Nephron (organoid): Measurements from ENCODE around the gene LCT.
A peak's percentile ranks its signal among the peaks of the same experiment; 100 is the strongest.

ENCODE experiments used
- H3K27ac Mint-ChIP-seq, 3 experiments: 2 replicates each; pipeline ENCODE4 v1.8.0; 2020; ENCODE audit warnings: mixed read lengths in 3 of 3, mild to moderate bottlenecking in 2 of 3, moderate library complexity in 1 of 3
- H3K27me3 Mint-ChIP-seq: 2 replicates; pipeline ENCODE4 v1.8.0; 2021; ENCODE audit warnings: low read depth, mild to moderate bottlenecking, moderate library complexity, mixed read lengths
- H3K36me3 Mint-ChIP-seq: 2 replicates; pipeline ENCODE4 v1.8.0; 2020; ENCODE audit warnings: low read depth, mixed read lengths
- H3K4me1 Mint-ChIP-seq: 2 replicates; pipeline ENCODE4 v1.8.0; 2020; ENCODE audit warnings: mixed read lengths
- H3K4me3 Mint-ChIP-seq, 3 experiments: 2 replicates each; pipeline ENCODE4 v1.8.0; 2020; ENCODE audit warnings: mild to moderate bottlenecking in 3 of 3, mixed read lengths in 3 of 3, moderate library complexity in 2 of 3
- H3K9me3 Mint-ChIP-seq: 2 replicates; pipeline ENCODE4 v1.8.0; 2020; ENCODE audit warnings: mixed read lengths
- TF ChIP-seq, protein P1 (sequence below), 3 experiments: fragments of 200-600 bp; sonication (generic); IDR thresholded peaks; one replicate each; pipeline ENCODE4 v1.5.0; 2021; ENCODE audit warnings: antibody characterized with exemption in 3 of 3; ENCODE audit not compliant: unreplicated experiment in 3 of 3

Gene LCT

DNA sequence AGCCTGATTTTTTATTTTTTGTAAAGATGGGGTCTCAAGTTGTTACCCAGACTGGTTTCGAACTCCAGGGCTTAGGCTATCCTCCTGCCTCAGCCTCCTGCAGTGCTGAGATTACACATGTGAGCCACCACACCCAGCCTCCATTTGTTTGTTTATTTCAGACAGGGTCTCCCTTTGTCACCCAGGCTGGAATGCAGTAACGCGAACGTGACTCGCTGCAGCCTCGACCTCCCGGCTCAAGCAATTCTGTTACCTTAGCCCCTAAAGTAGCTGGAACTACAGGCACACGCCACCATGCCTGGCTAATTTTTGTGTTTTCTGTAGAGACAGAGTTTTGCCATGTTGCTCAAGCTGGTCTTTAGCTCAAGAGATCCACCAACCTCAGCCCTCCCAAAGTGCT is 68.1 kb downstream of the LCT start:
- no peaks in the 10 kb centered on the region for H3K27me3 Mint-ChIP-seq
- no peaks in the 10 kb centered on the region for H3K4me1 Mint-ChIP-seq
- H3K4me3 Mint-ChIP-seq, result no peak overlapping the region
- peaks cover 82% of the 10 kb centered on the region for H3K36me3 Mint-ChIP-seq
- TF ChIP-seq, protein P1, sequence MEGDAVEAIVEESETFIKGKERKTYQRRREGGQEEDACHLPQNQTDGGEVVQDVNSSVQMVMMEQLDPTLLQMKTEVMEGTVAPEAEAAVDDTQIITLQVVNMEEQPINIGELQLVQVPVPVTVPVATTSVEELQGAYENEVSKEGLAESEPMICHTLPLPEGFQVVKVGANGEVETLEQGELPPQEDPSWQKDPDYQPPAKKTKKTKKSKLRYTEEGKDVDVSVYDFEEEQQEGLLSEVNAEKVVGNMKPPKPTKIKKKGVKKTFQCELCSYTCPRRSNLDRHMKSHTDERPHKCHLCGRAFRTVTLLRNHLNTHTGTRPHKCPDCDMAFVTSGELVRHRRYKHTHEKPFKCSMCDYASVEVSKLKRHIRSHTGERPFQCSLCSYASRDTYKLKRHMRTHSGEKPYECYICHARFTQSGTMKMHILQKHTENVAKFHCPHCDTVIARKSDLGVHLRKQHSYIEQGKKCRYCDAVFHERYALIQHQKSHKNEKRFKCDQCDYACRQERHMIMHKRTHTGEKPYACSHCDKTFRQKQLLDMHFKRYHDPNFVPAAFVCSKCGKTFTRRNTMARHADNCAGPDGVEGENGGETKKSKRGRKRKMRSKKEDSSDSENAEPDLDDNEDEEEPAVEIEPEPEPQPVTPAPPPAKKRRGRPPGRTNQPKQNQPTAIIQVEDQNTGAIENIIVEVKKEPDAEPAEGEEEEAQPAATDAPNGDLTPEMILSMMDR (IDR thresholded peaks at IDR 0.05; ENCODE audit: unreplicated experiment in 3 of 3), result no peak
- H3K9me3 Mint-ChIP-seq, result peaks cover 9% of the 10 kb centered on the region
- no peak overlapping the region for H3K27ac Mint-ChIP-seq

DNA sequence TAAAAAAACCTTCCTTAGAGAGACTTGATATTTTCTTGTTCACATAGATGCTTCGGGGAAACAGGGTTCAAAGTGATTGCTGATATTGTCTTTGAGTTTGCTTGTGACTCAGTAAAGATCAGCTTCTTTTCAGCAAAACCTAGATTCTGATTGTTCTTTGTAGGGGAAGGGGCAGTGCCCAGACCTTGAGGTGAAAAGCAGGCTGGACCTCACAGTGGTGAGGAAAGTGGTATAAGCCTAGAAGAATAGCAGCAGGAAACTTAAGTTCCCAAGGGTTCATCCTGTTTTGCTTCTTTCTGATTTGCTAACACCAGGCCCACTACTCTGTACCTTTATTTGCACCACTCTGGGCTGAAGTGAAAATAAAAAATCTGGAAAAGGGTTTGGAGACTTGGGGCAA is 74.5 kb downstream of the LCT start:
- H3K4me1 Mint-ChIP-seq, result no peaks in the 10 kb centered on the region

DNA sequence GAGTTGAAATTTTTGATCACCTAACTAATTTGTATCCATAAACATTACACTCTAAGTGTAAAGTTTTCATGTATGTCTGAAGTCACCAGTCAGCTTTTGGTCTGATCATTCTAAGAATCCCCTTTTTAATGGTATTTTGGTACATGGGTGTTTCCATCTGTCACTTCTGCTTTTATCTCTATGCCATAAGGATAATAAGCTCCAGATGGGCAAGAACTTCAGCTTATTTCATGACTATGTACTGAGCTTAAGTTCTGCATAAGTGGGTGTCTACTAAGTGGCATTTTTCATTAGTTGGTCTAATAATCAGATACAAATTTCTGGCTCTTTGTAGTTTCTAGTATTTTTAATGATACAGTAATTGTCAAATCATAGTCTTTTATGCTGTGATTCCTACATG is 75.0 kb downstream of the LCT start:
- TF ChIP-seq, protein P1 (IDR thresholded peaks at IDR 0.05; ENCODE audit: unreplicated experiment in 3 of 3), result no peak
- Mint-ChIP-seq H3K27me3 (no peaks in the 10 kb centered on the region), H3K4me1 (no peaks in the 10 kb centered on the region), H3K9me3 (peaks cover 3% of the 10 kb centered on the region), H3K4me3 (no peak overlapping the region), H3K36me3 (peaks cover 78% of the 10 kb centered on the region), H3K27ac (no peak overlapping the region)

More for the DNA sequence above, 74.5 kb downstream of the LCT start:
- Mint-ChIP-seq H3K36me3 (peaks cover 77% of the 10 kb centered on the region), H3K9me3 (peaks cover 3% of the 10 kb centered on the region), H3K27ac (no peak overlapping the region), H3K4me3 (no peak overlapping the region), H3K27me3 (no peaks in the 10 kb centered on the region)
- TF ChIP-seq, protein P1 (IDR thresholded peaks at IDR 0.05; ENCODE audit: unreplicated experiment in 3 of 3), result no peak

DNA sequence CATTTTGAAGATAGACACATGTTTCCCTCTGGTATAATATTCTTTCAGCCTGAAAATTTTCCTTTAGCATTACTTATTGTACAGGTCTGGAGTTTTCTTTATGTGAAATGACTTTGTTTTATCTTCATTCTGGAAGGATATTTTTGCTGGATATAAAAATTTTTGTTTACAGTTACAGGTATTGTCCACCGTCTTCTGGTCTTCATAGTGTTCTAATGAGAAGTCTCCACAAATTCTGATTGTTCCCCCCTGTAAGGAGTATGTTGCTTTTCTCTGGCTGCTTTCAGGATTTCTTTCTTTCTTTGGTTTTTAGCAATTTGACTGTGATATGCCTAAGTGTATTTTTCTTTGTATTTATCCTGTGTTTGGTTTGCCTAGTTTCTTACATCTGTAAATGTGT is 80.3 kb downstream of the LCT start:
- Mint-ChIP-seq H3K27me3 (no peaks in the 10 kb centered on the region), H3K36me3 (peaks cover 86% of the 10 kb centered on the region), H3K9me3 (peaks cover 24% of the 10 kb centered on the region), H3K27ac (no peak overlapping the region), H3K4me3 (no peak overlapping the region), H3K4me1 (no peaks in the 10 kb centered on the region)
- TF ChIP-seq, protein P1 (IDR thresholded peaks at IDR 0.05; ENCODE audit: unreplicated experiment in 3 of 3), result no peak

DNA sequence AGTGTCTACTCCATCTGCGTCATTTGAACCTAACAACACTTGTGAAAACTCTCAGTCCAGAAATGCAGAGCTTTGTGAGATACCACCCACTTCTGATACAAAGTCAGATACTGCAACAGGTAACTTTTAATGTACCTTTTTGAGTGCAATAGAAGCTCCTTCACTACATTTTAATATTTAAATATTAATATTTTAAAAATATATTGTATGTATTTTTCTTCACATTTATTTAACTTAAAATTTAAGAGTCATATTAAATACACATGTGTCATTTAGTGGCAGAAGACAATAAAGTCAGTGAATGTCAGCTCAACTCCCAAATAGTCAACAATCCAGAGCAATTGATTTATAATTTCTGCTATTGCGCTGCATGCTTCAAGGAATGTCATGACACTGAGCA is 81.4 kb downstream of the LCT start:
- Mint-ChIP-seq H3K27ac (no peak overlapping the region), H3K9me3 (peaks cover 24% of the 10 kb centered on the region), H3K27me3 (no peaks in the 10 kb centered on the region), H3K4me1 (no peaks in the 10 kb centered on the region), H3K4me3 (no peak overlapping the region), H3K36me3 (peaks cover 85% of the 10 kb centered on the region)
- TF ChIP-seq, protein P1 (IDR thresholded peaks at IDR 0.05; ENCODE audit: unreplicated experiment in 3 of 3), result no peak

DNA sequence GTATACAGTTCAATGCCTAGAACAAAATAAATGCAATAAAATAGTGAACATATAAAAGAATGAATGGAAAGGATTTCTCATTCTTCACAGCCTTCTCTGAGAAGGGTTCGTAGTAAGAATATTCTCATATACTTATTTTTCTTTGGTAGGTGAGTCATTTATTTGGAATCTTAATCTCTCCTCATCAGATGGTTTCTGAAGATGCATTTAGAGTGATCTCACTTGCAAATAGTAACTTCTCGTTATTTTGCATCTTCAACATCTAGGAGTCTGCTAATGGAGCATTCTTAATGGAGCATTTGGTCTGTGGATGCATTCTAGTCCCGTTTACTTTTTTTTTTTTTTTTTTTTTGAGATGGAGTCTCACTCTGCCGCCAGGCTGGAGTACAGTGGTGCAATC is 91.4 kb downstream of the LCT start:
- no peaks in the 10 kb centered on the region for H3K27me3 Mint-ChIP-seq
- peaks cover 15% of the 10 kb centered on the region for H3K4me1 Mint-ChIP-seq
- peak overlapping the region in 1 of 3 experiments; percentile 38 for H3K27ac Mint-ChIP-seq
- peaks cover 52% of the 10 kb centered on the region for H3K36me3 Mint-ChIP-seq
- H3K9me3 Mint-ChIP-seq, result no peaks in the 10 kb centered on the region
- H3K4me3 Mint-ChIP-seq, result peak overlapping the region in 1 of 3 experiments; percentile 70
- TF ChIP-seq, protein P1 (IDR thresholded peaks at IDR 0.05; ENCODE audit: unreplicated experiment in 3 of 3), result no peak
